ENCODE results near the gene PLEKHA6.
"Not testable (repeated sequence)": the region's sequence is repeated elsewhere in the genome, so short reads cannot be mapped to it uniquely, and the experiment has no call there.

PLEKHA6 gene

GRCh38 chr1:204246876-204247275, 112.9 kb downstream of the PLEKHA6 start:
- DNase-seq (ENCODE audit: extremely low read depth, low read depth): no peak
- TF ChIP-seq CTCF (IDR thresholded peaks at IDR 0.05; ENCODE audit: low read depth, low read length): no peak

DNA sequence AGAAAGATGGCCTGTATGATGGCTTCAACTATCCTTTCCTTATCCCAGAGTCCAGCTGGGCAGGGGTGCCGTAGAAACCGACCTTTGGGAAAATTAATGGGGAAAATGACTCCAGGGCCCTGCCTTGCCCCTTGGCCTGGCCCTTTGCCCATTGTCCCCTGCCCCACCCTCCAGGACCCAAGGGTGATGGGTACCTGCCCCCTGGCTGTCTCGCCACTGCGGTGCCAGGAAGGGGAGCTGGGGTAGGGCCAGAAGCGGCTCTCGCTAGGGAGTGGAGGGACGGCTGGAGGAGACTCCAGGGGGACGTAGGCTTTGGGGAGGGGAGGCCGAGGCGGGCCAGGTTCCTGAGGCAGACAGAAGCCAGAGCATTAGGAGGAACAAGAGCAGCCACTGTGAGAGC, 116.8 kb downstream of the PLEKHA6 start:
- no peak for DNase-seq (ENCODE audit: extremely low read depth, low read depth)
- no peak for TF ChIP-seq CTCF (IDR thresholded peaks at IDR 0.05; ENCODE audit: low read depth, low read length)

DNA sequence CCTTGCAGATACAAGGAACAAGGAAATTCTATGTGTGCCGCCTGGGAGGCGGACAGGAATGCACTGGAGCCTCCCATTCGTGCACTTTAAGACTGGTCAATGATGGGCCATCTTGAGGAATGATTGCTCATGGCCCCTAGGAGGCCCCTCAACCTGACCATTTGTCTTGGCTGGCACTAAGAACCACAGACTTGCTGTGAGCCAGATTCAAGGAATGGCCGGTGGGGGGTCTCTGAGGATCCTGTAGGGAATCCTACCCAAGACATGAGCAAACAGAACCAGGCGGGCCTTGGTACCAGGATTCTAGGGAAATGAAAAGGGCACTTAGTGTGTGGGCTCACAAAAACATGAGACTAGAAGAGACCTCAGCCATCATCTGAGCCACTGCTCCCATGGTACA, 117.8 kb downstream of the PLEKHA6 start:
- no peak for TF ChIP-seq CTCF (IDR thresholded peaks at IDR 0.05; ENCODE audit: low read depth, low read length)
- no peak for DNase-seq (ENCODE audit: extremely low read depth, low read depth)

- no peak for TF ChIP-seq CTCF (IDR thresholded peaks at IDR 0.05; ENCODE audit: low read depth, low read length)
These were observed 118.7 kb downstream of the PLEKHA6 start for GRCh38 chr1:204241050-204241449.

DNA sequence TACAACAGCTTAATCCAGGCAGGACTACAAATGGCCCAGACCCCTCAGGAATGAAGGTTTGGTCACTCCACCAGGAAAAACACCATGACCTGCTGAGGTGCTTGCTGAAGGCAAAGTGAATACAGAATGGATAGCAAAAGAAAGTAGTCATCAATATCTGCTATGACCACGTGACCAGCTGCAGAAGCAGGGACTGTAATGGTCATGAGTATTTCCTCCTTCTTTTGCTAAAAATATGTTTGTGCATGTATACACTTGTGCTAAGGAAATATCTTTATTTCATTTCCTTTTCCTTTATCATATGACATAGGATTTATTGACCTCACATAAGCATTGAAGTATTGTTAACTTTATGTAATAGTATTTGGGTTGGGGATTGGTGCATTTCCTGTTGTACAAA, 119.5 kb downstream of the PLEKHA6 start:
- DNase-seq (ENCODE audit: extremely low read depth, low read depth): no peak
- no peak for TF ChIP-seq CTCF (IDR thresholded peaks at IDR 0.05; ENCODE audit: low read depth, low read length)

More at GRCh38 chr1:204241050-204241449, 118.7 kb downstream of the PLEKHA6 start:
- DNase-seq (ENCODE audit: extremely low read depth, low read depth): no peak

GRCh38 chr1:204239401-204239800, 120.3 kb downstream of the PLEKHA6 start:
- DNase-seq (ENCODE audit: extremely low read depth, low read depth): not testable (repeated sequence)

- DNase-seq (ENCODE audit: extremely low read depth, low read depth): not testable (repeated sequence)
These were observed 121.2 kb downstream of the PLEKHA6 start for GRCh38 chr1:204238520-204238919.

DNA sequence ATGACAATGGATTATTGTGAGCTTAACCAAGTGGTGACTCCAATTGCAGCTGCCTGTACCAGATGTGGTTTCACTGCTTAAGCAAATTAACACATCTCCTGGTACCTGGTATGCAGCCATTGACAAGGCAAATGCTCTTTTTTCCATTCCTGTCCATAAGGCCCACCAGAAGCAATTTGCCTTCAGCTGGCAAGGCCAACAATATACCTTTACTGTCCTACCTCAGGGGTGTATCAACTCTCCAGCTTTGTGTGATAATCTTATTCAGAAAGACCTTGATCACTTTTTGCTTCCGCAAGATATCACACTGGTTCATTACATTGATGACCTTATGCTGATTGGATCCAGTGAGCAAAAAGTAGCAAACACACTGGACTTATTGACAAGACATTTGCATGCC, 122.2 kb downstream of the PLEKHA6 start:
- DNase-seq (ENCODE audit: extremely low read depth, low read depth): not testable (repeated sequence)

DNA sequence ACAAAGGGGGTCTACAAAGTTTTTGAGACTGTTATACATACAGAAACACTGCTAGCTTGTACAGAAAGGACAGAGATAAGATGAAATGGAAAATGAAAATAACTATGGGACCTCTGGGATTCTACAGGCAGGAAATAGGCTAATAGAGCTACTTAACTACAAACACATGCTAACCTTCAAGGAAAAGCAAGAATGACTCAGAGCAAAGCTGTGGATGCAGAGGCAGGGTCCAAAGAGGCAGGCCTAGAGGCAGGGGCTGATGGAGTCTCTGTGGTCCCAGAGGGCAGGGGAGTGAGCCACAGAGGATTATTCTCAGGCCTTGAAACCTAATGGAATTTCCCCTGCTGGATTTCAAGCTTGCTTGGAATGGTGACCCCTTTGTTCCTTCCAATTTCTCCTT, 127.2 kb downstream of the PLEKHA6 start:
- DNase-seq (ENCODE audit: extremely low read depth, low read depth): peak; percentile 19
- no peak for TF ChIP-seq CTCF (IDR thresholded peaks at IDR 0.05; ENCODE audit: low read depth, low read length)
